ENCODE results near the gene GGPS1.
"Not testable (repeated sequence)": the region's sequence is repeated elsewhere in the genome, so short reads cannot be mapped to it uniquely, and the experiment has no call there.

The GGPS1 gene

DNA sequence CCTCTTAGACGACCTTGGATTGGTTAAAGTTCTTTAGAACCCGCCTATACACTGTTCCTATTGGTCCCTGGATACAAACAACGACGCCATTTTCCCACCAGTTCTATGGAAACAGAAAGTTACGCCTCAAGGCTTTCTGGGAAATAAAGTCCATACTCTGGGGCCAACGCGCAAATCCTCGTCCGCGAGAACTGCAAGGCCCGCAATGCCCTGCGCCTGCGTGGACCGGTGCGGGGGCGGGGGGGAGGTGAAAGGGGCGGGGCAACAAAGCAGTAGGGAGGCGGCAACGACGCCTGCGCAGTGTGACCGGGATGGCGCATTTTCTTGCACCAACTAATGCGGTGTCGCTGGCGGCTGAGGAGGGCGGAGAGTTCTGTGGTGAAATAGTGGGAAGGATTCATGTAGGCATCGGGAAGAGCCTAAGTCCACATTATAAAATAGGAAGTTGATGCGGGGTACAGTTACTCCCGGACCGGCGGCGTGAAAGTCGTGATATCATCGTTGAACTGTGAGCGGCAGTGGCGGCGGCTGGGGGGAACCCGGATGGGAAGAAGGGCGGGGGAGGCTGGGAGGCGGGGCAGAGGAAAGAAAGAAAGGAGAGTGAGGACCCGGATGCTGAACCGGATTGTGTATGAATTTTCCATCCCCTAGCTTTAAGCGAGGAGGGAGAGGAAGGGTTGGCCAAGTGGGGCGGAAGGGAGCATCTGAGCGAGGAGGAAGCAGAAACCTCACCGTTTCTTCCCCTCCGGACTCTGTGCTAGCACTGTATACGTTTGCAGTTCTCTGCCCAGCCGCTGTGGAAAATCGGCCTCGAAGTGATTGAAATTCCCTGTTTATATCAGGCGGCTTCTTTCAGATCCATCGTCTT lies at the start of gene GGPS1:
TSS of gene GGPS1 (plus strand) at position 300 of the 868 bp plus-strand sequence. CDS start 6,695 bp downstream, outside the sequence.
- peak; percentile 97 to 98 for DNase-seq (ENCODE audit: low read depth in 2 of 2)

DNA sequence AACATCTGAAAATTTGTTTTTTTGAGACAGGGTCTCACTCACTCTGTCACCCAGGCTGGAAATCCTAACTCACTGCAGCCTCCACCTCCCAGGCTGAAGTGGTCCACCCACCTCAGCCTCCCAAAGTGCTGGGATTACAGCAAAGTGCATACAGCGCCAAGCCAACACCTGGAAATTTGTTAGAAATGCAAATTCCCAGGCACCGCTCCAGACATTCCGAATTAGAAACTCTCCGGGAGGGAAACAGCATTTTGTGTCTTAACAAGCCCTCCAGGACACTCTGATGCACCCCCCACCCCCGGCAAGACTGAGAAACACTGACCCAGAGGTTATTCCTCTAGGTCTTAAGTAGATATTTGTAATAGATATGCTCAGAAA lies 49.5 kb upstream of the GGPS1 start:
- no peak for DNase-seq (ENCODE audit: low read depth in 2 of 2)

DNA sequence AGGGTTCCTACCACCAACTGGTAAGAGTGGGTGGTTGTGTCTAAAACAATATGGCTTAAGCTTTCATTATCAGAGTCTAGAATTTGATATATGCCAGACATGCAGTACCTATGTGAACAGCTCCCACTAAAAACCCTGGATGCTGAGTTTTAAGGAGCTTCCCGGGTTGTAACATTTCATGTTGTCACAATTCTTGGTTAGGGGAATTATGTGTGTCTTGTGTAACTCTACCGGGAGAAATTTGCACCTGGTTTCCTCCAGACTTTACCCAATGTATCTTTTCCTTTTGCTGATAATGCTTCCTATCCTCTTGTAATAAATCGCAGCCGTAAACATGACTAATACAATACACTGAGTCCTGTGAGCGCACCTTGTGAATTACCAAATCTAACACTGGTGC lies 48.7 kb upstream of the GGPS1 start:
- no peak for DNase-seq (ENCODE audit: low read depth in 2 of 2)

DNA sequence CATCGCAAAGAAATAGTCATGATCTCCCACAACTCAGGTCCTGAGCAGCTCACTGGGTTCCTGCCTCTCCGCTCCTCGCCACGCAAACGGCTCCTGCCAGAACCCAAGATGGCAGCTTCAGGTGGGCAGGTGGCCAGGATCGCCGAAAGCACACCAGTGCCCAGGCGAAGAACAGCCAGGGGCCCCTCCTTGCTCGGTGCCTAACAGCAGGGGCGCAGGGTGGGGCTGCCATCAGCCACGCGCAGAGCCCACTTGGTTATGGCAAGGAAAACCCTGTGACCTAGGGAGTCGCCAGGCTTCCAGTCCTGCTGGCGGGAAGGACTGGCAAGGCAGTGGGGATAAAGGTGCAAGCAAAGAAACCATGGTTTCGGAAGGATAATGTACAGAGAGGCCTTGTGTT lies 47.9 kb upstream of the GGPS1 start:
- DNase-seq (ENCODE audit: low read depth in 2 of 2), result no peak

DNA sequence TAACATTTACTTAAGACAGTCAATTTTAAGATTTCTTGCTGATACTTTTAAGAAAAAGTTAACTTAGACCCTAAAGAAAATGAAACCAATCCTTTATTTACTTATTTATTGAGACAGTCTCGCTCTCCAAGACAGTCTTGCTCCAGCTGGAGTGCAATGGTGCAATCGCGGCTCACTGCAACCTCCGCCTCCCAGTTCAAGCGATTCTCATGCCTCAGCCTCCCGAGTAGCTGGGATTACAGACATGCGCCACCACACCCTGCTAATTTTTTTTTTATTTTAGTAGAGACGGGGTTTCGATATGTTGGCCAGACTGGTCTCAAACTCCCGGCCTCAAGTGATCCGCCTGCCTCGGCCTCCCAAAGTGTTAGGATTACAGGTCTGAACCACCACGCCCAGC lies 44.7 kb upstream of the GGPS1 start:
- not testable (repeated sequence) for DNase-seq (ENCODE audit: low read depth in 2 of 2)

DNA sequence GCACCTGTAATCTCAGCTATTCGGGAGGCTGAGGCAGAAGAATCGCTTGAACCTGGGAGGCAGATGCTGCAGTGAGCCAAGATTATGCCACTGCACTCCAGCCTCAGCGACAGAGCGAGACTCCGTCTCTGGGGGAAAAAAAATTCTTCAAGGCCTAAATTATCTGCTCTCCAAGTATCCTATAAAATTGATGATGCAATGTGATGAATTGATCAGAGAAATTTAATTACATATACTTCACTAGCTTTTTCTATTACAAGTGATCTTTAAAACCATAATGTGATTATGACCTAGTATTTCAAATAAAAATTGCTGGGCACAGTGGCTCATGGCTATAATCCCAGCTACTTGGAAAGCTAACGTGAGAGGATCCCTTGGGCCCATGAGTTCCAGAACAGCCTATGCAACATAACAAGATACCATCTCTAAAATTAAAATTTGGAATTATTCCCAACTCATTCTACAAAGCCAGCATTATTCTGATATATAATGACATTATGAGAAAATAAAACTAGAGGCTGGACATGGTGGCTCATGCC lies 44.1 kb upstream of the GGPS1 start:
- DNase-seq (ENCODE audit: low read depth in 2 of 2), result no peak

DNA sequence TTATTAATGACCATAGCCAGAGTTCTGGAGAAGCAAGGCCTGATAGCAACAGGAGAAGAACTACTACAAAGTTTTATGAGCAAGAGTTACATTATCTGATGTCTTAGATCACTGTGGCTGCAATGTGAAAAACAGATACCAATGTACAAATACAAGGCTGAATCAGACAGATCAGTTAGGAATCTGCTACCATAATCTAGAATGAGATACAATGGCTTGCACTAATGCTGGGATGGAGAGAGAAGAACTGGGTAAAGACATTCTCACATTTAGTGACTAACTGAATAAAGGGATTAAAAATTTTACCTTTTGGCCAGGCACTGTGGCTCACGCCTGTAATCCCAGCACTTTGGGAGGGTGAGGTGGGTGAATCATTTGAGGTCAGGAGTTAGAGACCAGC lies 41.7 kb upstream of the GGPS1 start:
- DNase-seq (ENCODE audit: low read depth in 2 of 2), result no peak

DNA sequence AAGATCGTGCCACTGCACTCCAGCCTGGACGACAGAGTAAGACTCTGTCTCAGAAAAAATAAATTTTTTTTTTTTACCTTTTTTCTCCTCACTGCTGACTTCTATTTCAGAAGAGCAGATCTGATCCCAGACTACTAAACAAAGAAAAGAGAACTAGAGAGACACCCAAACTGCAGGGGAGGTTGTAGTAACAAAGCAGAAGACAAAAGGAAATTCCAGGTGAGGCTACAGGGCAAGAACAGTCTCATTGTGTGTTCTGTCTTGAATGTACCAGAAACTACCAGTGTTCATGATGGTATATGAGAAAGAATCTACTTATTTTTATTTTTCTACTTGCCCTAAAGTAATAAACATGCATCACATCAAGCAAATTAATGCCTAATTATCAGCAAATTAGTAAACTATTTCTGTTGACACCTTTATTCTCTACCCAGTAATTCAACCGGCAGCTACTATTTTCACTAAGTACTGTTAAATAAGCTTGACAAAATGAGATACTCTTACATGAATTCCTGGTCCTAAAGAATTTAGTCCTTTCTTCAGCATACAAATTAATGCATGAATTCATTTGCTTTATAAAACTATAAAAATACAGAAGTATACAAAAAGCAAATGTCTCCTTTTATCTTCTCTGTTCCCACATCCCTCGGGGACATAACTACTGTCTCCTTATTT lies 41.0 kb upstream of the GGPS1 start:
- DNase-seq (ENCODE audit: low read depth in 2 of 2), result no peak

DNA sequence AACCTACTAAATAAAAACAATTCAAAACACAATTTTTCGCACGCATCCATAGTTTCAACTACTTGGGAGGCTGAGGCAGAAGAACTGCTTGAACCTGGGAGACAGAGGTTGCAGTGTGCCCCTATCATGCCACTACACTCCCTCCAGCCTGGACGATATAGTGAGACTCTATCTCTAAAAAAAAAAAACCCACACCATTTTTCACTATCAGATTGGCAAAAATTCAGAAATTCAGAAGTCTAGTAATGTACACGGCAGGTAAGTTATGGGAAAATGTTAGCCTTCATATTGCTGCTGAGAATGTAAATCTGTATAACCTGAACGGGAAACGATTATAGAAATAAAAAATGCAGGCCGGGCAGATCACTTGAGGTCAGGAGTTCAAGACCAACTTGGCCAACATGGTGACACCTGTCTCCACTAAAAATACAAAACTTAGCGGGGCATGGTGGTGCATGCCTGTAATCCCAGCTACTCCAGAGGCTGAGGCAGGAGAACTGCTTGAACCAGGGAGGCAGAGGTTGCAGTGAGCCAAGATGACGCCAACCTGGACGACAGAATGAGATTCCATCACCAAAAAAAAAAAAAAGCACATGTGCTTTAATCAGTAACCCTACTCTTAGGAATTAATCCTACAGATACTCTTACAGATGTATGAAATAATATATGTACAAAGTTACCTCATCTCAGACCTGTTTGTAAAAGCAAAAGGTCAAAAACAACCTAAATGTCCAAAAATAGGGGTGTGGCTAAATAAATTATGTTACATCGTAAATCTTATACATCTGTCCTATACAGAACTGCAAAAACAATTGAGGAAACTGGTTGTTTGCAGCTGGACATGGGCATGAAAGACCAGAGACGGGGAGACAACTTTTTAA lies 38.3 kb upstream of the GGPS1 start:
- no peak for DNase-seq (ENCODE audit: low read depth in 2 of 2)

DNA sequence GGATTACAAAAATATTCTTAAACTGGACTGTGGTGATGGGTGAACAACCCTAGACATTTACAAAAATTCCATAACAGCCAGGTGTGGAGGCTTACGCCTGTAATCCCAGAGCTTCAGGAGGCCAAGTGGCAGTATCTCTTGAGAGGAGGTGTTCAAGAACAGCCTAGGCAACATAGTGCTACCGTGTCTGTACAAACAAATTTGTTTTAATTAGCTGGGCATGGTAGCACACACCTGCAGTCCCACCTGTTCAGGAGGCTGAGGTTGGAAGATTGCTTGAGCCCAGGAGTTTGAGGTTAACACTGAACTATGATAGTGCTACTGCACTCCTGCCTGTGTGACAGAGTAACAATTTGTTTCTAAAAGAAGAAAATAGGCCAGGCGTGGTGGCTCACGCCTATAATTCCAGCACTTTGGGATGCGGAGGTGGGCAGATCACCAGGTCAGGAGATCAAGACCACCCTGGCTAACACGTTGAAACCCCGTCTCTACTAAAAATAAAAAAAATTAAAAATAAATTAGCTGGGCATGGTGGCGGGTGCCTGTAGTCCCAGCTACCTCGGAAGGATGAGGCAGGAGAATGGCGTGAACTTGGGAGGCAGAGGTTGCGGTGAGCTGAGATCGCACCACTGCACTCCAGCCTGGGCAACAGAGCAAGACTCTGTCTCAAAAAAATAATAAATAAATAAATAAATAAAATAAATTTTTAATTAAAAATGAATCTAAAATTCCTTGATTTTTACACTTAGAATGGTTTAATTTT lies 37.4 kb upstream of the GGPS1 start:
- DNase-seq (ENCODE audit: low read depth in 2 of 2), result no peak

DNA sequence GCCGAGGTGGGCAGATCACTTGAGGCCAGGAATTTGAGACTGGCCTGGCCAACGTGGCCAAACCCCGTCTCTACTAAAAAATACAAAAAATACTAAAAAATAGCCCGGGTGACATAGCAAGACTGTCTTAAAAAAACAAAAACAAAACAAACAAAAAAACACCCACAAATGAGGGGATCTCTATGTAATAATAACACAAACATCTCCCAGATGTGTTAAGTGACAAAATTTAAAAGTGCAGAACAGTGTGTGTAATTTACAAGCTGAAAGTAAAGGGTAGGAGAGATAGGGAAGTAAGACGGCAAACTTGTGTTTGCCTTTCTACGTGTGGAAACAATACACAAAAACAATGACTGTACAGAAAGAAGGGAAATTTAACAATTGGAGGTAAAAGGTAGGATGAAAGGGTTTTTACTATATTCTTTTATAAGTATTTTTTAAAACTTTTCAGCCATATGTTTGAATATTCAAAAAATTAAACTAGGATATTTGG lies 36.7 kb upstream of the GGPS1 start:
- no peak for DNase-seq (ENCODE audit: low read depth in 2 of 2)

DNA sequence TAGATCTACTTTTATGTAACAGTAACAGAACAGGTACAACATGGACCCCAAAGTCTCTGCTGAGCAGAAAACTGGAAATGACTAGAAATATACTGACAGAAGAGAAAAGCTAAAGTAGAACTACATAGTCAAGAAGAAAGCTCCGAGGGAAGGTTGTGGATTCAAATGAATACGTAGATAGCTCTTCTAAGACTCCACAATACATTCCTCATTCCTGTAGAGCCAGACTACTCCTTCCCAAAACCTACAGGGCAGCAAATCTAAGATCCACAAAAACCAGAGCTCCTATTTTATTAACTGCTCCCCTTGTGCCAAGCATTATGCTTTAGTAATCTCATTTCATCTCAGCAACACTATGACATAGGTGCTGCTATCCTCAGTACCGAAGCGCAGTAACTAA lies 35.6 kb upstream of the GGPS1 start:
- DNase-seq (ENCODE audit: low read depth in 2 of 2), result no peak

DNA sequence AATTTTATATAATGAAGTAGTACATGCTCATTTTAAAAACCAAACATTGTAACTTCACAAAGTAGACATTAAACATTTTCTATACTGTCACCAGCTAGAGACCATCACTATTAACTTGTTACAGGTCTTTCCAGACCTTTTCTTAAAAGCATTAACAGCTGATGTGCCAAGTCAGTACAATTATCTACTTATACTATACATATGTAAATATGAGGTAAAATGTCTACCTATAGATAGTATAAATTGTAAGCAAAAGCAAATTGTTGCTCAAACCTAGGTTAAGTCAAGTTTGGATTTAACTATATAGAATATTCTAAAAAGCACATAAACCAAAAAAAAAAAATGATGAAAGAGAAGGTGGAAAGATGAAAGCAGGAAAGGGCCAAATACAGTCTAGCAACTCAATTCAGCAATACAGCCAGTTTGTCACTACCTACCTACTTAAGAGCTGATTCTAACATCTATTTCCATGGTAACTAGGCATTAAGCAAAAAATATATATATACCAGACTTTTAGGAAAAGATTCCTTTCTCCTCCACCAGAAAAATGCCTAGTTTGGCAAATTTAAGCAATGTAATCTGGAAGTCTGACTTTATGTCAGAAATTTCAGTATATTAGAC lies 34.9 kb upstream of the GGPS1 start:
- no peak for DNase-seq (ENCODE audit: low read depth in 2 of 2)

DNA sequence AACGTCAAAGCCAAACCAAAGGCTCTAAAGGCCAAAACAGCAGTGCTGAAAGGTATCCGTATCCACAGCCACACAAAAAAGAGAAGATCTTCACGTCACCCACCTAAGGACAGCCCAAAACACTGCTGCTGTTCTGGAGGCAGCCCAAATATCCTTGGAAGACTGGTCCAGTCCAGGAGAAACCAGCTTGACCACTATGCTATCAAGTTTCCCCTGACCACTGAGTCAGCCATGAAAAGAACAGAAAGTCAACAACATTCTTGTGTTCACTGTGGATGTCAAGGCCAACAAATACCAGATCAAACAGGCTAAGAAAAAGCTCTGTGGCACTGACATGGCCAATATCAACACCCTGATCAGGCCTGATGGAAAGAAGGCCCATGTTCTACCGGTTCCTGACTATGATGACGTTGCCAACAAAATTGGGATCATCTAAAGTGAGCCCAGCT lies 32.4 kb upstream of the GGPS1 start:
- no peak for DNase-seq (ENCODE audit: low read depth in 2 of 2)

DNA sequence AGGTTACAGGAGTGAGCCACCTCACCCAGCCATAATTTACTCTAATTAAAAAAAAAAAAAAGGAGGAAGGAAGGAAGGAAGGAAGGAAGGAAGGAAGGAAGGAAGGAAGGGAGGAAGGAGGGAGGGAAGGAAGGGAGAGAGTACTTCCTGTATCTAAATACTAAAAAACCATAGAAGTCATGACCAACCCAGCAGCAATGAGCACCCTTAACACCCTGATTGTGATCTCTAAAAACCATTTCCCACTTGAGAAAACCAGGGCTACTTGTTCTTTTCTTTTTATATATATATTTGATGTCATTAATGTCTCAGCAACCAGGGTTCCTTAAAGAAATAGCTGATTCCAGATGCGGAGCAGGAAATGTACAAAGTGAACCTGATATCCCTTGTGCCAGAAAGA lies 31.6 kb upstream of the GGPS1 start:
- no peak for DNase-seq (ENCODE audit: low read depth in 2 of 2)

DNA sequence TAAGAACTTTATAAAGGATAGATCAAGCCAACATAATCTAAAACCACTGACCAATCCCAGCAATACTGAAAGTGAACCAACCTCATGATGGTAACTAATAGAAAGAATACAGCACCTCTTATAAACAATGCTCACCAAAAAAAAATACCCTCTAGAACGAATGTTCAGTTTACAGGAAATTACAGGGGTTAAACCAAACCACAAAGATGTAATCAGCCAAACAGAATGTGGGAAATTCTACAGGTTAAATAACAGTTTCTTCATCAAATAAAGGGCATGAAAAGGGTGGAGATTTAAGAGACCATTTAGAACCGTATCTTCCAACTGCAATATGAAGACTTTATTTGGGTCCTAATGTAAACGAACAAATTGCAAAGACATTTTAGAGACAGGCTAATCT lies 30.8 kb upstream of the GGPS1 start:
- no peak for DNase-seq (ENCODE audit: low read depth in 2 of 2)

DNA sequence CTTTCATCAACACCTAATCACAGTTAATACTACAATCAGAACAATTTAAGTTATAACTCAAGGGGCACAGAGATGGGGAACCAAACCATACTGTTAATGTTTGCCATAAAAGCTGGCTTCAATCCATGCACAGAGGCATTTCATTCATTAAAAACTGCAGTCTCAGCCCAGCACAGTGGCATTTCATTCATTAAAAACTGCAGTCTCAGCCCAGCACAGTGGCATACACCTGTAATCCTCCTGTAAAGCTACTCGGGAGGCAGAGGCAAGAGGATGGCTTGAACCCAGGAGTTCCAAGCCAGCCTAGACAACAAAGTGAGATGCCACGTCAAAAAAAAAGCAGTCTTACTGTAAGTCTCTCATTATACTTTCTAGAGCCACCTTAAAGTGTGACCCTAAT lies 29.6 kb upstream of the GGPS1 start:
- no peak for DNase-seq (ENCODE audit: low read depth in 2 of 2)

DNA sequence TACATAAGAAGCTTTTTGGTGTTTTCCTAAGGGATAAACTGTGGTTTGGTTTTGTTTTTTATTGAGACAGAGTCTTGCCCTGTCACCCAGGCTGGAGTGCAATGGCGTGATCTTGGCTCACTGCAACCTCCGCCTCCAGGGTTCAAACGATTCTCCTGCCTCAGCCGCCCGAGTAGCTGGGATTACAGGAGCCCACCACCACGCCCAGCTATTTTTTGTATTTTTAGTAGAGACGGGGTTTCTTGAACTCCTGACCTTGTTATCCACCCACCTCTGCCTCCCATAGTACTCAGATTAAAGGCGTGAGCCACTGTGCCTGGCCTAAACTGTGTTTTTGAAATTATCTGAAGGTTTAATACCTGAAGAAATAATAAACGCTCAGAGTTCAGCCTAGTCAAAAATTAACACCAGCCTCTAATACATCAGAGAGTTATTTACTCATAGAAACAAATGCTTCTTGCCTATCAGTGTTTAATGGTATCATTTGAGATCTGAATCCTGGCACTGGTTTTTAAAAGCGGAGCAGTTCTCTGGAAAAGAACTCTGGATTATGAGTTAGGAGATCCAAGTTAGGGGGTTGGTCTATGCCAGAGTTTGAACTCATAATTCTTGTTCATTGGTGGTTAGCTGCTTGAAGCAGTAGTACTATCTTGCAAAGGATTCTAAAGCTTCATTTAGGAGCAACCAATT lies 29.1 kb upstream of the GGPS1 start:
- DNase-seq (ENCODE audit: low read depth in 2 of 2), result no peak

DNA sequence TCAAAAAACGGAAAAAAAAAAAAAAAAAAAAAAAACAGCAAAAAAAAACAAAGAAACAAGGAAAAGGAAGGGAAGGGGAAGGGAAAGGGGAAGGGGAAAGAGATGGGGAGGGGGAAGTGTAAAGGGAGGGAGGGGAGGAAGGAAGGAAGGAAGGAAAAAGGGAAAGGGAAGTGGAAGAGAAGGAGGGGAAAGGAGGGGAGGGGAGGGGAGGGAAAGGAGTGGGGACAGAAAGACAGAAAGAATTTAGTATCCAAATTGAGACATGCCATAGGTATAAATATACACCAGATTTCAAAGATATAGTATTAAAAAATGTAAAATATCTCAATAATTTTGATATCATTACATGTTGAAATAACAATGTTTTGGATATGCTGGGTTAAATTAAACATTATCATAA lies 26.2 kb upstream of the GGPS1 start:
- DNase-seq (ENCODE audit: low read depth in 2 of 2), result no peak
